ENCODE measurements around the gene CDHR5.

- TF ChIP-seq CTCF (IDR thresholded peaks at IDR 0.05; ENCODE audit: poor library complexity) = no peak
- TF ChIP-seq EZH2phosphoT487 (IDR thresholded peaks at IDR 0.05; ENCODE audit: low read depth, severe bottlenecking, unreplicated experiment) = no peak
These were observed 15.4 kb upstream of the CDHR5 start for GRCh38 chr11:640021-640706.
